ENCODE results near the gene MYPN.

- TF ChIP-seq CTCF (IDR thresholded peaks at IDR 0.05) (no peak), EZH2 (IDR thresholded peaks at IDR 0.05; ENCODE audit: borderline replicate concordance, insufficient read depth, low read depth, low read length, poor library complexity, severe bottlenecking) (no peak)
Observed at GRCh38 chr10:68146133-68146532, 36.8 kb downstream of the MYPN start.

Data from B cell (primary cell).